HepG2 (cell line): ENCODE results near the gene RFX7. TPM values are rescaled to one million over a fixed set of nuclear protein-coding genes. Genes with fewer than 3 reads are reported as not detected.

Experiments used
- ATAC-seq: fragments of 200-7000 bp; cut with Tn5 transposase; 3 replicates; pipeline ENCODE4 v1.9.1; 2020; ENCODE audit warnings: mild to moderate bottlenecking, moderate library complexity
- BruUV-seq: library from RNA; stranded (reverse); fragments of 400-500 nt; replicated peaks from 2 replicates; lab custom pipeline; 2021; lab: Mats Ljungman, UMichigan
- CTCF ChIA-PET: fragments of 300-600 bp; formaldehyde crosslinking; extraction: SDS; loops from one replicate; lab custom pipeline; 2021; ENCODE audit warnings: low total read pairs, inconsistent platforms, low intra/inter-chr PET ratio; lab: Yijun Ruan, JAX
- POLR2A ChIA-PET: fragments of 350-600 bp; sonication (Branson Sonifier 250); formaldehyde crosslinking; loops from one replicate; lab custom pipeline; 2020; ENCODE audit warnings: antibody characterized with exemption, inconsistent platforms; lab: Yijun Ruan, JAX
- DNase-seq: peaks from one replicate; pipeline ENCODE4 v3.0.0-alpha.2; 2015; ENCODE audit warnings: low spot score
- FAIRE-seq: peaks from 3 replicates; lab custom pipeline; 2011; peaks lifted over from hg19 to GRCh38; lab: Jason Lieb, UNC
- H2AFZ ChIP-seq: one replicate; pipeline ENCODE4 v1.6.1; 2011; ENCODE audit warnings: low read length, inconsistent platforms
- H3K27ac ChIP-seq: fragments of 300-600 bp; 3 replicates; pipeline ENCODE4 v1.8.0; 2011; ENCODE audit warnings: mixed run types, mild to moderate bottlenecking, mixed read lengths, low read length, inconsistent platforms; ENCODE audit not compliant: insufficient read depth; ENCODE audit errors: extremely low read length
- H3K27me3 ChIP-seq, 2 experiments: fragments of 200-600 bp in 1 of 2; 2 replicates in 1 of 2; 3 replicates in 1 of 2; pipeline versions ENCODE4 v1.6.0 to v1.8.0; 2011; ENCODE audit warnings: low read length in 2 of 2, mild to moderate bottlenecking in 2 of 2, moderate library complexity in 2 of 2, inconsistent platforms in 1 of 2; ENCODE audit not compliant: insufficient read depth in 2 of 2, control insufficient read depth in 1 of 2
- H3K36me3 ChIP-seq, 2 experiments: fragments of 200-600 bp in 1 of 2; replicated peaks in 1 of 2; 2 replicates in 1 of 2; 3 replicates in 1 of 2; pipeline versions ENCODE4 v1.5.1 to v1.8.0; 2011; ENCODE audit warnings: low read length in 2 of 2, inconsistent platforms in 1 of 2; ENCODE audit not compliant: insufficient read depth in 2 of 2, control insufficient read depth in 1 of 2
- H3K4me1 ChIP-seq: 2 replicates; pipeline ENCODE4 v1.5.1; 2012; ENCODE audit warnings: low read length, inconsistent platforms; ENCODE audit not compliant: insufficient read depth
- H3K4me2 ChIP-seq: 2 replicates; pipeline ENCODE4 v1.6.0; 2011; ENCODE audit warnings: low read depth, low read length, inconsistent platforms
- H3K4me3 ChIP-seq, 3 experiments: fragments of 200-600 bp in 1 of 3; sonication (generic), shearing (Covaris generic) in 1 of 3; replicated peaks in 1 of 3; 2 replicates each; pipeline ENCODE4 v1.5.1; 2011 to 2016; ENCODE audit warnings: low read length in 3 of 3, inconsistent platforms in 2 of 3, low read depth in 2 of 3, mild to moderate bottlenecking in 2 of 3, control low read depth in 1 of 3, mixed read lengths in 1 of 3; ENCODE audit not compliant: insufficient read depth in 1 of 3
- H3K79me2 ChIP-seq: one replicate; pipeline ENCODE4 v1.6.1; 2011; ENCODE audit warnings: low read length, inconsistent platforms; ENCODE audit not compliant: insufficient read depth
- H3K9ac ChIP-seq: 2 replicates; pipeline ENCODE4 v1.6.0; 2011; ENCODE audit warnings: mild to moderate bottlenecking, low read depth, low read length, inconsistent platforms; ENCODE audit not compliant: insufficient read depth
- H3K9me3 ChIP-seq: 2 replicates; pipeline ENCODE4 v1.5.1; 2012; ENCODE audit warnings: mild to moderate bottlenecking, low read length
- H4K20me1 ChIP-seq: 2 replicates; pipeline ENCODE4 v1.6.0; 2011; ENCODE audit warnings: inconsistent platforms, mild to moderate bottlenecking, low read length, moderate library complexity; ENCODE audit not compliant: insufficient read depth
- JDP2 ChIP-seq: sonication (generic); formaldehyde crosslinking; IDR thresholded peaks from 2 replicates; pipeline ENCODE4 v1.8.1; 2022; ENCODE audit warnings: missing genetic modification reagents, borderline replicate concordance
- KDM3A ChIP-seq: IDR thresholded peaks from 2 replicates; pipeline ENCODE4 v1.6.1; 2018; ENCODE audit warnings: low read depth, missing compliant biosample characterization
- MED13 ChIP-seq: sonication (generic); formaldehyde crosslinking; IDR thresholded peaks from 2 replicates; pipeline ENCODE4 v1.5.0; 2020; ENCODE audit warnings: missing genetic modification reagents
- PAF1 ChIP-seq: IDR thresholded peaks from 2 replicates; pipeline ENCODE4 v1.6.1; 2016; ENCODE audit warnings: missing genetic modification reagents, missing compliant biosample characterization
- REPIN1 ChIP-seq: sonication (generic); formaldehyde crosslinking; IDR thresholded peaks from 2 replicates; pipeline ENCODE4 v1.8.0; 2022; ENCODE audit warnings: missing genetic modification reagents, low read depth, mild to moderate bottlenecking, borderline replicate concordance
- SKI ChIP-seq: fragments of 450-650 bp; IDR thresholded peaks from one replicate; pipeline ENCODE4 v1.6.1; 2018; ENCODE audit warnings: mild to moderate bottlenecking; ENCODE audit not compliant: partially characterized antibody
- ZBTB1 ChIP-seq: sonication (generic); formaldehyde crosslinking; IDR thresholded peaks from 2 replicates; pipeline ENCODE4 v1.4.0; 2020; ENCODE audit warnings: missing genetic modification reagents, borderline replicate concordance
- ZBTB21 ChIP-seq: sonication (generic); formaldehyde crosslinking; IDR thresholded peaks from 2 replicates; pipeline ENCODE4 v1.4.0; 2020; ENCODE audit warnings: missing genetic modification reagents
- ZBTB7B ChIP-seq: sonication (generic); formaldehyde crosslinking; IDR thresholded peaks from 2 replicates; pipeline ENCODE4 v1.4.0; 2020; ENCODE audit warnings: missing genetic modification reagents
- ZNF235 ChIP-seq: sonication (generic); formaldehyde crosslinking; IDR thresholded peaks from 2 replicates; pipeline ENCODE4 v1.8.1; 2023; ENCODE audit warnings: mild to moderate bottlenecking, missing genetic modification reagents, borderline replicate concordance
- ZNF256 ChIP-seq: sonication (generic); formaldehyde crosslinking; conservative IDR thresholded peaks from 2 replicates; pipeline ENCODE4 v1.4.0; 2020; ENCODE audit warnings: missing genetic modification reagents
- ZNF468 ChIP-seq: sonication (generic); formaldehyde crosslinking; IDR thresholded peaks from 2 replicates; pipeline ENCODE4 v1.8.0; 2022; ENCODE audit warnings: mild to moderate bottlenecking, moderate library complexity, missing genetic modification reagents
- ZNF496 ChIP-seq: sonication (generic); formaldehyde crosslinking; IDR thresholded peaks from 2 replicates; pipeline ENCODE4 v1.8.1; 2023; ENCODE audit warnings: mild to moderate bottlenecking, moderate library complexity, missing genetic modification reagents; ENCODE audit not compliant: insufficient replicate concordance
- ZNF552 ChIP-seq: sonication (generic); formaldehyde crosslinking; IDR thresholded peaks from 2 replicates; pipeline ENCODE4 v1.9.0; 2022; ENCODE audit warnings: missing genetic modification reagents, mild to moderate bottlenecking, borderline replicate concordance
- ZNF563 ChIP-seq: sonication (generic); formaldehyde crosslinking; IDR thresholded peaks from 2 replicates; pipeline ENCODE4 v1.8.0; 2022; ENCODE audit warnings: mild to moderate bottlenecking, moderate library complexity, missing genetic modification reagents
- ZNF749 ChIP-seq: sonication (generic); formaldehyde crosslinking; IDR thresholded peaks from 2 replicates; pipeline ENCODE4 v1.8.0; 2022; ENCODE audit warnings: mild to moderate bottlenecking, missing genetic modification reagents, moderate library complexity, borderline replicate concordance
- WGBS: methylation state at CpG from one replicate; pipeline ENCODE4 v1.1.6; 2017; ENCODE audit warnings: low lambda C conversion rate; 5-methylcytosine and 5-hydroxymethylcytosine counted together
- in situ Hi-C: cut with HindIII; loops from 2 replicates; pipeline ENCODE4 v1.10.0; 2017; ENCODE audit warnings: low pct_unique_long_range_greater_than_20kb; ENCODE audit not compliant: extremely low pct_ligation_motif_present
- intact Hi-C: fragments of 100-400 bp; cut with micrococcal nuclease; formaldehyde crosslinking; loops from one replicate; pipeline ENCODE4 v1.10.0; 2022; ENCODE audit not compliant: unreplicated experiment
- polyA plus RNA-seq, 8 experiments: library from polyadenylated mRNA; depleted of rRNA in 3 of 8; stranded (reverse) in 7 of 8; unstranded in 1 of 8; fragments of >200 nt; fragmentation: Illumina TruSeq in 4 of 8; extraction: Trizol in 4 of 8; gene quantifications; 2 replicates each; pipeline versions ENCODE4 v1.2.1 to v1.2.3, GENCODE V29; 2011 to 2016; ENCODE audit warnings: low read depth in 4 of 8, missing spikeins in 1 of 8, mixed read lengths in 1 of 8; ENCODE audit not compliant: insufficient read depth in 1 of 8
- total RNA-seq, 5 experiments: library from RNA; depleted of rRNA; stranded (reverse); fragments of >200 nt; fragmentation: Illumina TruSeq; extraction: Trizol; gene quantifications; 2 replicates each; pipeline ENCODE4 v1.2.3, GENCODE V29; 2016; ENCODE audit warnings: low read depth in 1 of 5
- TF ChIP-seq, protein P1 (sequence below): sonication (generic); formaldehyde crosslinking; IDR thresholded peaks from 2 replicates; pipeline ENCODE4 v1.8.1; 2023; ENCODE audit warnings: missing genetic modification reagents, inconsistent platforms, borderline replicate concordance
- TF ChIP-seq, protein P2 (sequence below): sonication (generic); formaldehyde crosslinking; IDR thresholded peaks from 2 replicates; pipeline ENCODE4 v1.5.0; 2020; ENCODE audit warnings: missing genetic modification reagents
- TF ChIP-seq, protein P3 (sequence below): sonication (generic); formaldehyde crosslinking; IDR thresholded peaks from 2 replicates; pipeline ENCODE4 v1.9.0; 2021; ENCODE audit warnings: missing genetic modification reagents, mild to moderate bottlenecking, borderline replicate concordance
- TF ChIP-seq, protein P4 (sequence below), 2 experiments: sonication (generic) in 1 of 2; formaldehyde crosslinking in 1 of 2; IDR thresholded peaks; 2 replicates each; pipeline versions ENCODE4 v1.5.1 to v1.6.1; 2011 to 2020; ENCODE audit warnings: borderline replicate concordance in 1 of 2, low read depth in 1 of 2, low read length in 1 of 2, mild to moderate bottlenecking in 1 of 2, missing genetic modification reagents in 1 of 2, moderate library complexity in 1 of 2

The RFX7 gene
- total and polyA plus RNA-seq, 2 of the 13 experiments (the other 11 are each of a cell fraction or from before 2014, with no cell fraction given) = 8.5 to 10.4 TPM

DNA sequence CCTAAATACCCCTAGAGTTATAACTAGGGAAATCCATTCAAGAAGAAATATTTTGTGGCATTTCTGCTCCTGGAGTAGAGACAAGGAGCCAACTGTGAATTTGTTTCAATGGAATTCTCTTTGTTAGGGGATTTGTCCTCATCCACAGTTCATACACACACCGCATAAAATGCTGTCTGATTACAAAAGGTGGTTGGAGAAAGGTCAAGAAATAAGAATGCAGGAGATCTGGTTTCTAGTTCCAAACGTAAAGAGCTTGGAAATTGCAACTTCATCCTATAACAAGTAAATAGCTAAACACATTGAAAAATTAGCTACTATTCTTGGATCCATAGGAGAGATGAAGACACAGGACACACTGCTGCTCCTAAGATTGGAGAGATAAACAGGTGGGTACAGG, 184.0 kb downstream of the RFX7 start (continued):
- TF ChIP-seq, protein P1, sequence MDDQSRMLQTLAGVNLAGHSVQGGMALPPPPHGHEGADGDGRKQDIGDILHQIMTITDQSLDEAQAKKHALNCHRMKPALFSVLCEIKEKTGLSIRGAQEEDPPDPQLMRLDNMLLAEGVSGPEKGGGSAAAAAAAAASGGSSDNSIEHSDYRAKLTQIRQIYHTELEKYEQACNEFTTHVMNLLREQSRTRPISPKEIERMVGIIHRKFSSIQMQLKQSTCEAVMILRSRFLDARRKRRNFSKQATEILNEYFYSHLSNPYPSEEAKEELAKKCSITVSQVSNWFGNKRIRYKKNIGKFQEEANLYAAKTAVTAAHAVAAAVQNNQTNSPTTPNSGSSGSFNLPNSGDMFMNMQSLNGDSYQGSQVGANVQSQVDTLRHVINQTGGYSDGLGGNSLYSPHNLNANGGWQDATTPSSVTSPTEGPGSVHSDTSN (CRISPR knock-in tag) = no peak
- TF ChIP-seq ZNF496 (CRISPR knock-in tag) (no peak), PAF1 (no peak), ZNF552 (CRISPR knock-in tag) (no peak), ZBTB7B (CRISPR knock-in tag) (no peak)

DNA sequence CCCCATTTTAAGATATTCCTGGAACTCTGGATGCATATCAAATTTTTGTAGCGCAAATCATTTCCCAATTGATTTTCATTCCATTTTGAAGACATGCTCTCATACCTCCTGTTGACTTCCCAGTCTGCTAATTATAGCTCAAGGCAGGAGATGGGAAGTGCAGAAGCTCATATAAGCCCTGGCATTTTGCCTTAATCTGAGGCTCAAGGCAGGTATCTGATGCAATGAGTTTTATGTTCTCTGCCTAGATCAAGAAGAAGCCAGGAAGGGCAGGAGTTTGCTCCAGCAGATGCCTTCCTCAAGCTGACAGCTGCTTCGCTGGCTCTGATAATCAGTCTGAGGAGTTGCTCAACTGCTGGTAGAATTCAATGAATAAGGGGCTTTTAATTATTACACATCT, 184.7 kb downstream of the RFX7 start:
- FAIRE-seq (no peak), DNase-seq (no peak), ATAC-seq (no peak)
- H3K4me3 ChIP-seq = no peak overlapping the region
- no peaks in the 10 kb centered on the region for H3K79me2 ChIP-seq
- no TSS peak for BruUV-seq
- intact Hi-C loops = no loop called here
- H3K4me2 ChIP-seq = no peak overlapping the region
- H3K36me3 ChIP-seq = no peaks in the 10 kb centered on the region
- H3K4me1 ChIP-seq = no peaks in the 10 kb centered on the region
- no peak overlapping the region for H3K27ac ChIP-seq
- ChIA-PET CTCF (no interaction called here), POLR2A (no interaction called here)
- no peak overlapping the region for H3K9ac ChIP-seq
- H2AFZ ChIP-seq = no peak overlapping the region
- no peaks in the 10 kb centered on the region for H4K20me1 ChIP-seq
- no peaks in the 10 kb centered on the region for H3K9me3 ChIP-seq
- no peaks in the 10 kb centered on the region for H3K27me3 ChIP-seq
- in situ Hi-C loops = no loop called here
- 88% methylated on average over 2 of the region's 2 CpGs for WGBS
- TF ChIP-seq ZNF468 (no peak), KDM3A (no peak), JDP2 (CRISPR knock-in tag) (no peak), ZBTB1 (no peak), ZNF256 (no peak), SKI (no peak), ZNF563 (CRISPR knock-in tag) (no peak), ZNF749 (CRISPR knock-in tag) (no peak), ZBTB21 (CRISPR knock-in tag) (no peak), MED13 (CRISPR knock-in tag) (no peak), ZNF235 (CRISPR knock-in tag) (no peak), REPIN1 (CRISPR knock-in tag) (no peak)
- TF ChIP-seq, protein P2, sequence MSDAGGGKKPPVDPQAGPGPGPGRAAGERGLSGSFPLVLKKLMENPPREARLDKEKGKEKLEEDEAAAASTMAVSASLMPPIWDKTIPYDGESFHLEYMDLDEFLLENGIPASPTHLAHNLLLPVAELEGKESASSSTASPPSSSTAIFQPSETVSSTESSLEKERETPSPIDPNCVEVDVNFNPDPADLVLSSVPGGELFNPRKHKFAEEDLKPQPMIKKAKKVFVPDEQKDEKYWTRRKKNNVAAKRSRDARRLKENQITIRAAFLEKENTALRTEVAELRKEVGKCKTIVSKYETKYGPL (CRISPR knock-in tag) = no peak
- TF ChIP-seq, protein P3, sequence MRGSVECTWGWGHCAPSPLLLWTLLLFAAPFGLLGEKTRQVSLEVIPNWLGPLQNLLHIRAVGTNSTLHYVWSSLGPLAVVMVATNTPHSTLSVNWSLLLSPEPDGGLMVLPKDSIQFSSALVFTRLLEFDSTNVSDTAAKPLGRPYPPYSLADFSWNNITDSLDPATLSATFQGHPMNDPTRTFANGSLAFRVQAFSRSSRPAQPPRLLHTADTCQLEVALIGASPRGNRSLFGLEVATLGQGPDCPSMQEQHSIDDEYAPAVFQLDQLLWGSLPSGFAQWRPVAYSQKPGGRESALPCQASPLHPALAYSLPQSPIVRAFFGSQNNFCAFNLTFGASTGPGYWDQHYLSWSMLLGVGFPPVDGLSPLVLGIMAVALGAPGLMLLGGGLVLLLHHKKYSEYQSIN (CRISPR knock-in tag) = no peak
- TF ChIP-seq, protein P4, sequence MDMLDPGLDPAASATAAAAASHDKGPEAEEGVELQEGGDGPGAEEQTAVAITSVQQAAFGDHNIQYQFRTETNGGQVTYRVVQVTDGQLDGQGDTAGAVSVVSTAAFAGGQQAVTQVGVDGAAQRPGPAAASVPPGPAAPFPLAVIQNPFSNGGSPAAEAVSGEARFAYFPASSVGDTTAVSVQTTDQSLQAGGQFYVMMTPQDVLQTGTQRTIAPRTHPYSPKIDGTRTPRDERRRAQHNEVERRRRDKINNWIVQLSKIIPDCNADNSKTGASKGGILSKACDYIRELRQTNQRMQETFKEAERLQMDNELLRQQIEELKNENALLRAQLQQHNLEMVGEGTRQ (IDR thresholded peaks at IDR 0.05; ENCODE audit: low read depth, low read length) = no peak
- TF ChIP-seq, protein P4 (CRISPR knock-in tag; IDR thresholded peaks at IDR 0.05; ENCODE audit: borderline replicate concordance) = no peak
